ENCODE results near the gene DNAJB11. TPM values are rescaled to one million over a fixed set of nuclear protein-coding genes. Genes with fewer than 3 reads are reported as not detected.
A peak's percentile ranks its signal among the peaks of the same experiment; 100 is the strongest.

DNAJB11 gene
- total and polyA plus RNA-seq, 2 experiments from 2014 or later = 65.9 to 102 TPM

- TF ChIP-seq EZH2phosphoT487 (IDR thresholded peaks at IDR 0.05; ENCODE audit: insufficient read depth, low read depth) (no peak), EZH2 (IDR thresholded peaks at IDR 0.05; ENCODE audit: insufficient read depth, poor library complexity, severe bottlenecking) (no peak)
- Histone ChIP-seq H3K9me2 (ENCODE audit: insufficient read depth) (no peaks in the 10 kb centered on the region), H3K27me3 (replicated peaks; ENCODE audit: insufficient read depth) (no peaks in the 10 kb centered on the region), H3K27ac (no peak overlapping the region), H3F3A (ENCODE audit: insufficient read depth) (peaks cover 19% of the 10 kb centered on the region; the same call in 1 of the 2 replicates), H3K4me1 (ENCODE audit: insufficient read depth) (peaks cover 17% of the 10 kb centered on the region), H3K36me3 (ENCODE audit: low read depth) (no peaks in the 10 kb centered on the region), H3K79me2 (ENCODE audit: insufficient read depth) (no peaks in the 10 kb centered on the region), H3K4me2 (ENCODE audit: unreplicated experiment) (no peak overlapping the region), H2AFZ (no peak overlapping the region), H3K9ac (no peak overlapping the region), H3K9me3 (ENCODE audit: low read depth) (no peaks in the 10 kb centered on the region), H4K20me1 (ENCODE audit: insufficient read depth) (no peaks in the 10 kb centered on the region), H3K4me3 (no peak overlapping the region)
- in situ Hi-C loops (cut with MboI) = no loop called here
- peak; percentile 59 for DNase-seq
Observed at GRCh38 chr3:186536883-186537844, 33.4 kb upstream of the DNAJB11 start.

GRCh38 chr3:186538779-186539178 lies 31.7 kb upstream of the DNAJB11 start:
- no peak for TF ChIP-seq EZH2 (IDR thresholded peaks at IDR 0.05; ENCODE audit: insufficient read depth, poor library complexity, severe bottlenecking)
- 87 to 88% methylated on average over 3 of the region's 3 CpGs for WGBS, 2 experiments (ENCODE audit: low coverage in 1 of 2, low lambda C conversion rate in 2 of 2, missing lambda C conversion rate in 2 of 2)
- in situ Hi-C loops (cut with MboI) = no loop called here

GRCh38 chr3:186540221-186540834 lies 30.2 kb upstream of the DNAJB11 start:
- Histone ChIP-seq H3K27me3 (replicated peaks; ENCODE audit: insufficient read depth) (no peaks in the 10 kb centered on the region), H3F3A (ENCODE audit: insufficient read depth) (peaks cover 30% of the 10 kb centered on the region; the same call in 1 of the 2 replicates), H3K9me3 (ENCODE audit: low read depth) (no peaks in the 10 kb centered on the region), H3K4me1 (ENCODE audit: insufficient read depth) (peaks cover 17% of the 10 kb centered on the region), H3K27ac (no peak overlapping the region), H3K4me3 (no peak overlapping the region), H3K79me2 (ENCODE audit: insufficient read depth) (no peaks in the 10 kb centered on the region), H3K4me2 (ENCODE audit: unreplicated experiment) (no peak overlapping the region), H2AFZ (no peak overlapping the region), H3K9ac (no peak overlapping the region), H3K36me3 (ENCODE audit: low read depth) (no peaks in the 10 kb centered on the region), H3K9me2 (ENCODE audit: insufficient read depth) (no peaks in the 10 kb centered on the region), H4K20me1 (ENCODE audit: insufficient read depth) (no peaks in the 10 kb centered on the region)
- peak; percentile 85 for DNase-seq
- in situ Hi-C loops (cut with MboI) = loop anchor here (10.0 kb wide), 1 partner anchor 556 kb away; no protein-coding TSS in a partner anchor
- no peak for TF ChIP-seq EZH2phosphoT487 (IDR thresholded peaks at IDR 0.05; ENCODE audit: insufficient read depth, low read depth)
- no peak for TF ChIP-seq EZH2 (IDR thresholded peaks at IDR 0.05; ENCODE audit: insufficient read depth, poor library complexity, severe bottlenecking)
- 6 to 8% methylated on average over 8 of the region's 8 CpGs for whole genome bisulfite sequencing, 2 experiments (ENCODE audit: low coverage in 1 of 2, low lambda C conversion rate in 2 of 2, missing lambda C conversion rate in 2 of 2)

More at GRCh38 chr3:186538779-186539178, 31.7 kb upstream of the DNAJB11 start:
- Histone ChIP-seq H3K9me3 (ENCODE audit: low read depth) (no peaks in the 10 kb centered on the region), H4K20me1 (ENCODE audit: insufficient read depth) (no peaks in the 10 kb centered on the region), H3K27me3 (replicated peaks; ENCODE audit: insufficient read depth) (no peaks in the 10 kb centered on the region), H3K36me3 (ENCODE audit: low read depth) (no peaks in the 10 kb centered on the region), H3K79me2 (ENCODE audit: insufficient read depth) (no peaks in the 10 kb centered on the region), H3K4me3 (no peak overlapping the region), H3F3A (ENCODE audit: insufficient read depth) (peaks cover 21% of the 10 kb centered on the region; the same call in 1 of the 2 replicates), H3K27ac (no peak overlapping the region), H3K4me2 (ENCODE audit: unreplicated experiment) (no peak overlapping the region), H2AFZ (no peak overlapping the region), H3K9me2 (ENCODE audit: insufficient read depth) (no peaks in the 10 kb centered on the region), H3K9ac (no peak overlapping the region), H3K4me1 (ENCODE audit: insufficient read depth) (peaks cover 17% of the 10 kb centered on the region)
- no peak for DNase-seq

GRCh38 chr3:186540835-186541226 lies 29.7 kb upstream of the DNAJB11 start:
- Histone ChIP-seq H3K36me3 (ENCODE audit: low read depth) (no peaks in the 10 kb centered on the region), H3K9me2 (ENCODE audit: insufficient read depth) (no peaks in the 10 kb centered on the region), H3F3A (ENCODE audit: insufficient read depth) (peaks cover 30% of the 10 kb centered on the region; the same call in 1 of the 2 replicates), H2AFZ (no peak overlapping the region), H3K27me3 (replicated peaks; ENCODE audit: insufficient read depth) (no peaks in the 10 kb centered on the region), H3K79me2 (ENCODE audit: insufficient read depth) (no peaks in the 10 kb centered on the region), H3K9ac (no peak overlapping the region), H3K4me1 (ENCODE audit: insufficient read depth) (peaks cover 17% of the 10 kb centered on the region), H4K20me1 (ENCODE audit: insufficient read depth) (no peaks in the 10 kb centered on the region), H3K27ac (no peak overlapping the region), H3K4me3 (no peak overlapping the region), H3K4me2 (ENCODE audit: unreplicated experiment) (no peak overlapping the region), H3K9me3 (ENCODE audit: low read depth) (no peaks in the 10 kb centered on the region)
- DNase-seq = peak; percentile 68
- in situ Hi-C loops (cut with MboI) = loop anchor here (10.0 kb wide), 1 partner anchor 556 kb away; no protein-coding TSS in a partner anchor
- WGBS, 2 experiments (ENCODE audit: low coverage in 1 of 2, low lambda C conversion rate in 2 of 2, missing lambda C conversion rate in 2 of 2) = 2 to 6% methylated on average over 2 of the region's 2 CpGs
- TF ChIP-seq EZH2 (IDR thresholded peaks at IDR 0.05; ENCODE audit: insufficient read depth, poor library complexity, severe bottlenecking) = no peak
- no peak for TF ChIP-seq EZH2phosphoT487 (IDR thresholded peaks at IDR 0.05; ENCODE audit: insufficient read depth, low read depth)

Measured in GM23248 (cell line).